Hepatocyte (in vitro differentiated cells): ENCODE data around the gene AP2A1. TPM values are rescaled to one million over a fixed set of nuclear protein-coding genes. Genes with fewer than 3 reads are reported as not detected.

Source experiments
- DNase-seq: peaks from one replicate; pipeline ENCODE4 v3.0.0-alpha.2; 2016; ENCODE audit warnings: low spot score
- H2AFZ ChIP-seq: fragments of 200-600 bp; sonication (generic); 2 replicates; pipeline ENCODE4 v1.6.0; 2016; ENCODE audit warnings: antibody characterized with exemption, mild to moderate bottlenecking
- H3K27ac ChIP-seq: fragments of 200-600 bp; sonication (generic); 2 replicates; pipeline ENCODE4 v1.5.1; 2016; ENCODE audit warnings: mild to moderate bottlenecking
- H3K27me3 ChIP-seq: fragments of 200-600 bp; sonication (generic); 2 replicates; pipeline ENCODE4 v1.6.1; 2016
- H3K36me3 ChIP-seq: fragments of 200-600 bp; sonication (generic); replicated peaks from 2 replicates; pipeline ENCODE4 v1.5.1; 2016; ENCODE audit warnings: low read depth; ENCODE audit not compliant: insufficient read depth
- H3K4me1 ChIP-seq: fragments of 200-600 bp; sonication (generic); 2 replicates; pipeline ENCODE4 v1.5.1; 2016; ENCODE audit warnings: mild to moderate bottlenecking, moderate library complexity; ENCODE audit not compliant: insufficient read depth
- H3K4me2 ChIP-seq: fragments of 200-600 bp; sonication (generic); 2 replicates; pipeline ENCODE4 v1.6.0; 2016
- H3K4me3 ChIP-seq: fragments of 200-600 bp; sonication (generic); 2 replicates; pipeline ENCODE4 v1.5.1; 2016; ENCODE audit warnings: mild to moderate bottlenecking
- H3K79me2 ChIP-seq: fragments of 200-600 bp; sonication (generic); 2 replicates; pipeline ENCODE4 v1.6.0; 2017; ENCODE audit warnings: mild to moderate bottlenecking
- H3K9me2 ChIP-seq: fragments of 200-600 bp; sonication (generic); replicated peaks from 2 replicates; pipeline ENCODE4 v1.6.0; 2017; ENCODE audit warnings: mild to moderate bottlenecking; ENCODE audit not compliant: insufficient read depth
- H3K9me3 ChIP-seq: fragments of 200-600 bp; sonication (generic); 2 replicates; pipeline ENCODE4 v1.5.1; 2016; ENCODE audit warnings: low read depth, mild to moderate bottlenecking
- H4K20me1 ChIP-seq: fragments of 200-600 bp; sonication (generic); 2 replicates; pipeline ENCODE4 v1.6.0; 2016; ENCODE audit warnings: mild to moderate bottlenecking; ENCODE audit not compliant: insufficient read depth, poor library complexity, severe bottlenecking
- EZH2 ChIP-seq: fragments of 200-600 bp; sonication (generic); IDR thresholded peaks from 2 replicates; pipeline ENCODE4 v1.6.1; 2016; ENCODE audit warnings: antibody characterized with exemption, mild to moderate bottlenecking, borderline replicate concordance
- EZH2phosphoT487 ChIP-seq: fragments of 200-600 bp; sonication (generic); IDR thresholded peaks from one replicate; pipeline ENCODE4 v1.6.1; 2018; ENCODE audit warnings: antibody characterized with exemption, mild to moderate bottlenecking, low read depth, moderate library complexity; ENCODE audit not compliant: unreplicated experiment, severe bottlenecking
- WGBS: methylation state at CpG from one replicate; pipeline ENCODE4 v1.1.6; 2016; ENCODE audit warnings: low lambda C conversion rate; ENCODE audit errors: missing lambda C conversion rate; 5-methylcytosine and 5-hydroxymethylcytosine counted together
- polyA plus RNA-seq: library from polyadenylated mRNA; unstranded; fragments of >200 nt; fragmentation: Nextera tagmentation; extraction: Ambion mirVana; gene quantifications from 2 replicates; pipeline ENCODE4 v1.2.1, GENCODE V29; 2016
- total RNA-seq: library from RNA; depleted of rRNA; stranded (reverse); fragments of >200 nt; gene quantifications from 2 replicates; pipeline ENCODE4 v1.2.3, GENCODE V29; 2014
- TF ChIP-seq, protein P1 (sequence below): fragments of 200-600 bp; sonication (generic); IDR thresholded peaks from 2 replicates; pipeline ENCODE4 v1.5.1; 2016; ENCODE audit warnings: antibody characterized with exemption, mild to moderate bottlenecking; ENCODE audit not compliant: poor library complexity

AP2A1 gene
- total and polyA plus RNA-seq, 2 experiments from 2014 or later: 62.1 to 64.8 TPM

DNA sequence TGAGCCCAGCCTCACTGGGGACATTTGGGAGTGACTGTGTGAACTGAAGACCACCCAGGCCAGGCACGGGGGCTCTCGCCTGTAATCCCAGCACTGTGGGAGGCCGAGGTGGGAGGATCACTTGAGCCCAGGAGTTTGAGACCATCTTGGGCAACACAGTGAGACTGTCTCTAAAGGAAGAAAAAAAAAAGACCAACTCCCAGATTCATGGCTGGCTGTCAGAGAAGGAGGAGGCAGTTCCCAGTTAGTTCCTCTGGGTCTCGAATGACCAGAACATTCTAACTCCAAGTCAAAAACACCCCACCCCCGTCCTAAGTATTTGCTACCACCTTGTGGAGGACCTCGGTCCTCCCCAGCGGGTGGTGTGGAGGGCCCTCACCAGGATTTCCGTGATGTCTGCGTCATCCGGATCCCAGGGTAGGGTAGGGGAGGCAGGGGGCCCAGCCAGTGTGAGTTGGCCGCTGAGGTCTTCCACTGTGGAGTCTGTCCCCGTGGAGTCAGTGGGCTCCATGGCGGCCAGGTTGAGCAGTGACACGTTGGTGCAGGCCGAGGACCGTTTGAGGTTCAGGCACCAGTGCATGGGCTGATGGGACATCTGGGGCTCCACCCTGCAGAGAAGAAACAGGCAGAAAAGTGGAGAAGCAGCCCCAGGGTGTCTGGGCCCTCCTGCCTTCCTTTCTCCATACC lies 5.0 kb upstream of the AP2A1 start:
- Histone ChIP-seq H3K9me2 (no peaks in the 10 kb centered on the region), H3K9me3 (no peaks in the 10 kb centered on the region), H3K4me3 (no peak overlapping the region), H3K27ac (no peak overlapping the region), H3K4me2 (no peak overlapping the region), H3K36me3 (no peaks in the 10 kb centered on the region), H3K79me2 (no peaks in the 10 kb centered on the region), H2AFZ (no peak overlapping the region), H4K20me1 (no peaks in the 10 kb centered on the region), H3K27me3 (no peaks in the 10 kb centered on the region), H3K4me1 (peaks cover 5% of the 10 kb centered on the region)
- DNase-seq: peak; percentile 37
- 80% methylated on average over 16 of the region's 16 CpGs for WGBS
- TF ChIP-seq EZH2phosphoT487 (no peak), EZH2 (no peak)
- TF ChIP-seq, protein P1, sequence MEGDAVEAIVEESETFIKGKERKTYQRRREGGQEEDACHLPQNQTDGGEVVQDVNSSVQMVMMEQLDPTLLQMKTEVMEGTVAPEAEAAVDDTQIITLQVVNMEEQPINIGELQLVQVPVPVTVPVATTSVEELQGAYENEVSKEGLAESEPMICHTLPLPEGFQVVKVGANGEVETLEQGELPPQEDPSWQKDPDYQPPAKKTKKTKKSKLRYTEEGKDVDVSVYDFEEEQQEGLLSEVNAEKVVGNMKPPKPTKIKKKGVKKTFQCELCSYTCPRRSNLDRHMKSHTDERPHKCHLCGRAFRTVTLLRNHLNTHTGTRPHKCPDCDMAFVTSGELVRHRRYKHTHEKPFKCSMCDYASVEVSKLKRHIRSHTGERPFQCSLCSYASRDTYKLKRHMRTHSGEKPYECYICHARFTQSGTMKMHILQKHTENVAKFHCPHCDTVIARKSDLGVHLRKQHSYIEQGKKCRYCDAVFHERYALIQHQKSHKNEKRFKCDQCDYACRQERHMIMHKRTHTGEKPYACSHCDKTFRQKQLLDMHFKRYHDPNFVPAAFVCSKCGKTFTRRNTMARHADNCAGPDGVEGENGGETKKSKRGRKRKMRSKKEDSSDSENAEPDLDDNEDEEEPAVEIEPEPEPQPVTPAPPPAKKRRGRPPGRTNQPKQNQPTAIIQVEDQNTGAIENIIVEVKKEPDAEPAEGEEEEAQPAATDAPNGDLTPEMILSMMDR: peak; percentile 6

DNA sequence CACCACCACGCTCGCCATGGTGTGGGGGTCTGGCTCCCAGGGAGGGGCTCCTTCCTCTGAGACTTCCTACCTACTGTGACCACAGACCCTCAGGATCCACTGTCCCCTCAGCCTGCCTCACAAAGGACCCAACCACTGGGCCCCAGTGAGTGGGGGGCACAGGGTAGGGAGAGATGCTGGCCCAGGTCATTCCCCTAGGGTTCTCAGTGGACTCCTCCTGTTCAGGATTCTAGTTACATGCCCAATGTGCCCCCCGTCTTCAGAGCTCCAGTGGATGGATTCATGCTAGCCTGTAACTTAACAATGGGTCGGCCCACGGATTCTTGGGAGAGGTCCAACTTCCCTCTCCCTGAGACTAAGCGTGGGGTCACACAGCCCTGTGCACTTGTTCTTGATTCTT lies 3.6 kb upstream of the AP2A1 start, which contains the start of gene TSKS:
Gene TSKS (minus strand): TSS at position 77 of the 400 bp plus-strand sequence. CDS start 59 bp downstream, at position 18.
- H3K27ac ChIP-seq: no peak within 1 kb of the TSS
- H2AFZ ChIP-seq: no peak within 1 kb of the TSS
- no peak within 1 kb of the TSS for H3K4me3 ChIP-seq
- WGBS: 95% methylated on average over 6 of the region's 6 CpGs
- no peaks in the 10 kb centered on the region for H3K27me3 ChIP-seq
- no peaks in the 10 kb centered on the region for H3K36me3 ChIP-seq
- peaks cover 10% of the 10 kb centered on the region for H3K4me1 ChIP-seq
- no peaks in the 10 kb centered on the region for H4K20me1 ChIP-seq
- H3K9me3 ChIP-seq: no peaks in the 10 kb centered on the region
- no peak for TF ChIP-seq EZH2
- TF ChIP-seq EZH2phosphoT487: no peak
- TF ChIP-seq, protein P1: no peak
- no peaks in the 10 kb centered on the region for H3K9me2 ChIP-seq
- no peak for DNase-seq
- peaks cover 13% of the 10 kb centered on the region for H3K79me2 ChIP-seq
- H3K4me2 ChIP-seq: no peak within 1 kb of the TSS

DNA sequence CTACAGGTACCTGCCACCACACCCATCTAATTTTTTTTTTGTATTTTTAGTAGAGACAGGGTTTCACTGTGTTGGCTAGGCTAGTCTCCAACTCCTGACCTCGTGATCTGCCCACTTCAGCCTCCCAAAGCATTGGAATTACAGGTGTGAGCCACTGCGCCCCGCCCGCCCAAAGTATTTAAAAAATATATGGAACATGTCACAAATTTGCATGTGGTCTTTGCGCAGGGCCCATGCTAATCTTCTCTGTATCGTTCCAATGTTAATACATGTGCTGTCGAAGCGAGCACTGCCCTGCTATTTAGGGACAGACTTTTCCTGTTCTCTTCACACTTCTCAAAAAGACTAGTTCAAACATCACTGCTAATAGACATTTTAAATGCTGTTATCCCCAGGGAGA lies 2.5 kb upstream of the AP2A1 start:
- H3K27me3 ChIP-seq: no peaks in the 10 kb centered on the region
- H3K4me2 ChIP-seq: no peak overlapping the region
- no peaks in the 10 kb centered on the region for H3K36me3 ChIP-seq
- DNase-seq: no peak
- H3K9me2 ChIP-seq: no peaks in the 10 kb centered on the region
- peaks cover 24% of the 10 kb centered on the region for H3K79me2 ChIP-seq
- peaks cover 11% of the 10 kb centered on the region for H3K4me1 ChIP-seq
- H3K9me3 ChIP-seq: no peaks in the 10 kb centered on the region
- H2AFZ ChIP-seq: no peak overlapping the region
- no peak for TF ChIP-seq EZH2
- TF ChIP-seq, protein P1: no peak
- TF ChIP-seq EZH2phosphoT487: no peak
- H3K4me3 ChIP-seq: no peak overlapping the region
- 99% methylated on average over 8 of the region's 8 CpGs for WGBS
- H4K20me1 ChIP-seq: no peaks in the 10 kb centered on the region
- H3K27ac ChIP-seq: peak overlapping the region; percentile 7
